ENCODE measurements around the gene GDAP2. TPM values are rescaled to one million over a fixed set of nuclear protein-coding genes. Genes with fewer than 3 reads are reported as not detected.

Gene GDAP2
- total RNA-seq, 1 experiment from 2014 or later = 14.5 TPM

DNA sequence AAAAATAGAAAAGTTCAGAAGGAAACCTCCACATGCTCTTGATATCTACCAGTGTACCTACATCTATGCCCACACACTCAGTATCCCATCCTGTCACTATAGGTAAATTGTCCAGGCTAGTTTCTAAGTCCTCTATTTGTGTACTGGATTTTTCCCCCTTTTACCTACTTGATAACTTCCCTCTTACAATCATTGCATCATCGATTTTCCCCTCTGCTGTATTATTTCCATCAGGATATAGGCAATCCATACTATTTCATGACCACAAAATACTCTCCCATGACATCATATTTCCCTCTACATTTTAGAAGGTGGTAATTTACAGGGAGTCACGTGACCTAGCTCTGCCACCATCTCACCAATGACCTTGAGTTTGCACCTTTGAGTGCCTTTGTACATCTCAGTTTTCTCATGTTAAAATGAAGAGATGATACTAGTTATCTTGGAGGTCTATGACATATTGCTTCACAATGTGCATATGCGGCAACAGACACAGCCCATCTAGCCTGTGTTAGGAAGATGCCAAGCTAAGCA lies 88.2 kb downstream of the GDAP2 start:
- Histone ChIP-seq H3K27ac (ENCODE audit: low read length) (no peak overlapping the region), H3K9me3 (ENCODE audit: control insufficient read depth, insufficient read depth, low read depth, low read length) (no peaks in the 10 kb centered on the region), H3K4me1 (ENCODE audit: control insufficient read depth, insufficient read depth, low read length) (no peaks in the 10 kb centered on the region), H3K36me3 (ENCODE audit: control insufficient read depth, insufficient read depth, low read length) (no peaks in the 10 kb centered on the region), H3K4me3 (ENCODE audit: low read depth in 2 of 2, low read length in 2 of 2) (no peak overlapping the region), H3K27me3 (ENCODE audit: control insufficient read depth, insufficient read depth, low read length) (no peaks in the 10 kb centered on the region)
- TF ChIP-seq CTCF (IDR thresholded peaks at IDR 0.05) (no peak), REST (IDR thresholded peaks at IDR 0.05; ENCODE audit: insufficient read depth in 1 of 2, low read depth in 2 of 2, low read length in 1 of 2) (no peak), SIN3A (IDR thresholded peaks at IDR 0.05; ENCODE audit: borderline replicate concordance, insufficient read depth, low read depth, low read length) (no peak)
- ChIA-PET POLR2A (no interaction called here), CTCF (no interaction called here)
- no peak for DNase-seq (ENCODE audit: low read depth, low spot score)
- in situ Hi-C loops (cut with HindIII; ENCODE audit: low pct_unique_long_range_greater_than_20kb, low sequenced_read_pairs) (no loop called here), intact Hi-C loops (cut with micrococcal nuclease; ENCODE audit: unreplicated experiment) (no loop called here)
- no TSS peak for BruUV-seq (replicated peaks)
- ATAC-seq = no peak

- no peak for TF ChIP-seq CTCF (IDR thresholded peaks at IDR 0.05)
- TF ChIP-seq SIN3A (IDR thresholded peaks at IDR 0.05; ENCODE audit: borderline replicate concordance, insufficient read depth, low read depth, low read length) = no peak
- no peak for TF ChIP-seq REST (IDR thresholded peaks at IDR 0.05; ENCODE audit: insufficient read depth in 1 of 2, low read depth in 2 of 2, low read length in 1 of 2)
- intact Hi-C loops (cut with micrococcal nuclease; ENCODE audit: unreplicated experiment) = no loop called here
- Histone ChIP-seq H3K4me3 (ENCODE audit: low read depth in 2 of 2, low read length in 2 of 2) (no peak overlapping the region), H3K9me3 (ENCODE audit: control insufficient read depth, insufficient read depth, low read depth, low read length) (no peaks in the 10 kb centered on the region), H3K27me3 (ENCODE audit: control insufficient read depth, insufficient read depth, low read length) (no peaks in the 10 kb centered on the region), H3K27ac (ENCODE audit: low read length) (no peak overlapping the region), H3K36me3 (ENCODE audit: control insufficient read depth, insufficient read depth, low read length) (no peaks in the 10 kb centered on the region), H3K4me1 (ENCODE audit: control insufficient read depth, insufficient read depth, low read length) (no peaks in the 10 kb centered on the region)
- ChIA-PET CTCF (no interaction called here), POLR2A (no interaction called here)
- DNase-seq (ENCODE audit: low read depth, low spot score) (no peak), ATAC-seq (no peak)
- BruUV-seq (replicated peaks) = no TSS peak
- in situ Hi-C loops (cut with HindIII; ENCODE audit: low pct_unique_long_range_greater_than_20kb, low sequenced_read_pairs) = no loop called here
These were observed 90.5 kb downstream of the GDAP2 start for GRCh38 chr1:117838911-117839310.
